Mucosa of gallbladder (tissue), 1 donor: ENCODE results near the gene RNU6-9. TPM values are rescaled to one million over a fixed set of nuclear protein-coding genes. Genes with fewer than 3 reads are reported as not detected.
A peak's percentile ranks its signal among the peaks of the same experiment; 100 is the strongest.

ENCODE experiments used
- DNase-seq: peaks from one replicate; pipeline ENCODE4 v3.0.0-alpha.2; 2020; ENCODE audit warnings: low spot score
- total RNA-seq: library from RNA; stranded (reverse); gene quantifications from one replicate; pipeline ENCODE4 v1.2.1, GENCODE V29; 2021
- donor health status: DM: no; HTN: no; CAD: no.

Gene RNU6-9
- total RNA-seq, 1 donor from 2014 or later, result not detected

DNA sequence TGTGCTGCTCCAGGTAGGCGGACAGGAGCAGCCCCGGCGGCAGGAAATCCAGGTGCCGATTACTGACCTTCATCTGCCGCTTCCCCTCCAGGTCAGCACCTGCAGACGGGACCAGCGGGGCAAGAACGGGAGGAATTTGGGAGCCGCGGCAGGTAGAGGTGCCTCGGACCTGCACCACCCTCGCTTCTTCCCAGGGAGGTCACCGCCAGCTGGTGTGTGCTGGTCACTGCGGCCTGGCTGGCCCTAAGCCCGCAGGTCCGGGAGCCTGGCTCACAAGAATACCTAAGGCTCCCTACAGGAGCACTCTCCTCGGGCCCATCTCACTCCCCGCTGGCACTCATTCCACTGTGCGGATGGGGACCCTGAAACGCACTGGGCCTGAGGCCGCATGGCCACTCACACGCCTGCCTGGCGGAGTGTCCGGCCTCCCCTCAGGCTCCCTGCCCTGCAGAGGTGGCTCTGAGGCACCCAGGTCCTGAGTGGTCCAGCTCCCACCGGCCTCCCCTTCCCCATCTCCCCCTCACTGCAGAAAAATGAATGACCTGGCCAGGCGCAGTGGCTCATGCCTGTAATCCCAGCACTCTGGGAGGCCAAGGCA is 4.3 kb downstream of the RNU6-9 start:
- DNase-seq, result no peak

DNA sequence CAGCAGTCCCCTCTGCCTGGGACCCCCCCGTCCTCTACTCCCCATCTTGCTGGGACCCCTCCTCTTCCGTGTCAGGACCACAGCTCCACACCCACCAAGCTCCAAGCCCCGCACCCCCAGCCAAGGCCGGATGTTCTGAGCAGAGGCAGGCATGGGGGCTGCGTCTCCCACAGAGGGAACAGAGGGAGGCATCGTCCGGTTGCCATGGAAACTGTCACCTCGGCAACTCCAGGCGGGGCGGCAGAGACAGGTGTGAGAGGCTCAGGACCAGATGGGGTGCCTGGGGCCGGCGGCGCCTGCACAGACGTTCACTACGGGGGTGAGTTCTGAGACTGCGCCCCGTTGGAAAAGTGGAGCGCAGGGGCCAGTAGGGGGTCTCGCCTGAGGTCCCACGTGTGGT is 5.4 kb downstream of the RNU6-9 start:
- DNase-seq, result no peak

DNA sequence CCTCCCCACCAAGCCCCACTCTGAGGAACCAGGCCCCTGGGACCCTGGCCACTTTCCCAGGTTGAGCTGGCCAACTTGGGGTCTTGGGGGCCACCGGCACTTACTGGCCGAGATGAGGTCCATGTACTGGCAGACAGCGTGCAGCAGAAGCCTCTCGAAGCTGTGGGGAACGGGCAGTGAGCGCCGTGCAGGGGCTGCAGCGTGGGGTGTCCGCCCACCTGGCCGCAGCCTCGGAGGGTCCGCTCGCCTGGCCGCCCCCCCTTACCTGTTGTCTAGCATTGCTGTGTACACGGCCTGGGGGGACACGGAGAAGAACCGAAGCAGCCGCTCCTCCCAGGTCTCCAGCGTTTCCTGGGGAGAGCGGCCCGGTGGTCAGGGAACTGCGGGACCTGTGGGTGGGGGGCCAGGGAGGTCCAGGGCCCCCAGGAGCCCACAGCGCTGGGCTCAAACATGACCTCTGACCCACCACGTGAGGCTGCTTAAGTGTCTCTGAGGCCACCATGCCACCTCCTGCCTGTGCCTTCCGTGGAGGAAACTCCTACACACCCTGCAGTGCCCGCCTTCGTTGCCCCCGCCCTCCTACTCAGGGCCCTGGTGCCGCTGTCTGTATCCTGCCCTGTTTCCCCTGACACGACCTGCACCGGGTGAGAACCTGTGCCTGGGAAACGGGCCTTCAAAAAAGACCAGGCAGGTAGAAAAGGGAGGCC is 6.2 kb downstream of the RNU6-9 start:
- no peak for DNase-seq

DNA sequence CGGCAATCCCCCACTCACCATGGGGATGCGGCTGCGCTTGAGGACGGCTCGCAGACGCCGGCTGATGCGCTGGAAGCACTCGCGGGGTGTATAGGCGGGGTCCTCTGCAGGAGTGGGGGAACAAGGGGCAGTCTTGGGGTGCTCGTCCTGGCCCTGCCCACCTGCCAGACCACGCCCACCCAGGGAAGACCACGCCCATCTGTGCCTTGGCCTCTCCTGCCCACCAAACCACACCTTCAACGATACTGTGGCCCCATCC is 6.7 kb downstream of the RNU6-9 start:
- DNase-seq, result no peak

DNA sequence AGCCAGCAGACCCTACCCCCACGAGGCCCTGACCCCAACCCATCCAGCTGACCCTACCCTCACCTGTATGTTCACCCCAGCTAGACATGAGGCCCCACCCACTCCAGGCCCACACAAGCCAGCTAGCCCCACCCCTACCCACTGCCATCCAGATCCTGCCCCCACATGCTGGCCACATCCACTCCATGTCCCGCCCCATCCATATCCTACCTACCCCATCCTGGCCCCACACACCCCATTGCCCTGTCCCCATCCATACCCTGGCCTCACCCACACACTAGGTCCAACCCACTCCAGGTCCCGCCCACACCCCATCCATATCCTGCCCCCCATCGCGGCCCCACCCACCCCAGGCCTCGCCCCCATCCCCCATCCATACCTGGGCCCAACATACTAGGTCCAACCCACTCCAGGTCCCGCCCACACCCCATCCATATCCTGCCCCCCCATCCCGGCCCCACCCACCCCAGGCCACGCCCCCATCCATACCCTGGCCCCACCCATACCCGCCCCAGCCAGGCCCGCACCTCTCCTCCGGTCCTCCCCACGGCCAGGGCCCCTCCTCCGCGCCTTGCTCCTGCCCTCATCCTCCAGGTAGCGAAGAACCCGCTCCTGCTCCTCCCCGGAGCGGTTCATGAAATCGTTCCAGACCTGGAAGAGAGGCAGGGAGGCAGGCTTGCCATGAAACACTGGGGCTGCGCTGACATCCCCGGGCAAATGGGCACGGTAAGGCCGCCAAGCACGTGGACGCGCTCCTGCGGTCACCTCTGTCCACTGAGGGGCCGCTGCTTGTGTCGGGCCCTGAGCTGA is 7.2 kb downstream of the RNU6-9 start:
- DNase-seq, result no peak

DNA sequence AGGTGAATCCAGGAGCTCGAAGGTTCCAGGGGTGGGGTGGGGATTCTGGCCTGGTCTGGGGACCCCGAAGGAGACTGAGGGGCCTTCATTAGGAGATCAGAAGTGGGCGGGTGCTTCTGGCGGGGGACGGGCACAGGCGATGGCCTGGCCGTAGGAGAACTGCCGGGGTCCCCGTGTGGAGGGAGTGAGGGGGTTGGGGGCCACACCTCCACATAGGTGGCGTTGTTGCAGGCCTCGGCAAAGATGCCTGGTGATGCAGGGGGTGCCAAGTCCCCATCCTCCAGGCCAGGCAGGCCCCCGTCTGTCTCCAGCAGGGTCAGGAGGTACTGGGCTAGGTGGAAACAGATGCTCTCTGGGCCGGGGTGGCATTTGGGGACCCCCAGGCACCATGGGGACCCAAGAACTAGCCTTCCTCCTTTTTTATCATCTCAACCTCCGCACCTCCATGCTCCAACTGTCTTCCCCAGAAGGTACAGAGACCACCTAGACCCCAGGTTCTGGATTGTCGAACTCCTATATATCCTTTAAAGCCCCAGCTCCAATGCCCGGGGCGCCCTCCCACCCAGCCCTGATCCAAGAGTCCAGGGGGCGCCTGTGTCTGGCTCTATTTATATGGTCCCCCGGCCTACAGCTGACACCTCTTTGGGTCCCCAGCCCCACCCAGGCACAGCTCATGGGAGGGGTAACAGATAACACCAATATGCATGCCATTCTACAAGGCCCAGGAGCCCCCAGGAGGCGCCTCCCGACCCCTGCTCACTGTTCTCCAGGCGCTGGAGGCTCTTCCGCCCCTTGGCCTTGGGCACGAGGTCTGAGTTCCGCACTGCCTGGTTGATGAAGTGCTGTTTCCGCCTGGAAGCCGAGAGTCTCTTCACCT is 8.2 kb downstream of the RNU6-9 start:
- DNase-seq, result no peak

DNA sequence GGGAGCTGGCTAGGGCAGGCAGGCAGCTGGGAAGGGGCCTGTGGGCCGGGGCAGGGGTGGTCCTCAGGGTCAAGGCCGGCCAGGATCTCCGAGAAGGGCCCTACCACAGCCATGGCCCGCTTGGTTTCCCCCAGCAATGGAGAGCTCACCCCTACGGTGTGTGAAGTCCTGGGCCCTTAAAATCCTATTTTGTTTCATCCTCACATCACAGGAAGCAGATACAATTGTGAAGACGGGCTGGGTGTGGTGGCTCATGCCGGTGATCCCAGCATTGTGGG is 8.7 kb downstream of the RNU6-9 start:
- no peak for DNase-seq

DNA sequence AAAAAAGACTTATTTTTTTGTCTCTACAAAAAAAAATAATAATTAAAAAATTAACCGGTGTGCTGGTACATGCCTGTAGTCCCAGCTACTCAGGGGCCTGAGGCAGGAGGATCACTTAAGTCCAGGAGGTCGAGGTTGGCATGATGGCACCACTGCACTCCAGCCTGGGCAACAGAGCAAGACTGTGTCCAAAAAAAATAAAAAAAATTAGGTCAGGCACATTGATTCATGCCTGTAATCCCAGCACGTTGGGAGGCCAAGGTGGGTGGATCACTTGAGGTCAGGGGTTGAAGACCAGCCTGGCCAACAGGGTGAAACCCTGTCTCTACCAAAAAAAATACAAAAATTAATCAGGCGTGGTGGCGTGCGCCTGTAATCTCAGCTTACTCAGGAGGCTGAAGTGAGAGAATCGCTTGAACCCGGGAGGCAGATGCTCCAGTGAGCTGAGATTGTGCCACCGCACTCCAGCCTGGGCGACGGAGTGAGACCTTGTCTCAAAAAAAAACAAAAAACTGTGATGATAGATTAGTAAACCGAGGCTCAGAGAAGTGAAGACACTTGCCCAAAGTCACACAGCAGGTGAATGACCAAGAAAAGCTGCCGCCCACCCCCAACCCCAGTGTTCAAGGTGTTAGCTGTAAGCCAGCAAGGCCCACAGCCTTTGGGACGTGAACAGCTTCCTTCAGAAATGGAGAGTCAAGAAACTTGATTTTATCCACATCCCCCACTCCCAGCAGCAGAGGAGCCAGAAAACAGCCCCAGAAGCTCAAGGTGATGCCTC is 9.4 kb downstream of the RNU6-9 start:
- no peak for DNase-seq

DNA sequence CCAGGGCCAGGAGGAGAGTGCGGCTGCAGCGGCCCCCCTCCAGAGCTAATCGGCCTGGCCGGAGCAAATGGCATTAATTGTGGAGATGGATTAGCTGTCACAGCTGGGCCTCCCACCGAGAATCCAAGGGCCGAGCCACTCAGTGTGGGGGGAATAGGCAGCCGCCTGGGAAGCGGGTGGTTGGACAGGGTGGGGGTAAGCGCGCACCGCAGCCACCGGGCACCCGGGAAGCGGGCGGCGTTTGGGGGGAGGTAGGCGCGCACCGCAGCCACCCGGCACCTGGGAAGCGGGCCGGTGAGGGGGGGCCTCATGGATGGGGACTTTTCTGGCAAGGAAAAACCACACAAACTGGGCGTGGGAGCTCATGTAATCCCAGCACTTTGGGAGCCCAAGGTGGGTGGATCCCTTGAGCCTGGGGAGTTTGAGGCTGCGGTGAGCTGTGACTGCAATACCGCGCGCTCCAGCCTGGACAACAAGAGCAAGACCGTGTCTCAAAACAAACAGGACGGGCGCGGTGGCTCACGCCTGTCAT is 10.0 kb downstream of the RNU6-9 start:
- DNase-seq, result no peak

DNA sequence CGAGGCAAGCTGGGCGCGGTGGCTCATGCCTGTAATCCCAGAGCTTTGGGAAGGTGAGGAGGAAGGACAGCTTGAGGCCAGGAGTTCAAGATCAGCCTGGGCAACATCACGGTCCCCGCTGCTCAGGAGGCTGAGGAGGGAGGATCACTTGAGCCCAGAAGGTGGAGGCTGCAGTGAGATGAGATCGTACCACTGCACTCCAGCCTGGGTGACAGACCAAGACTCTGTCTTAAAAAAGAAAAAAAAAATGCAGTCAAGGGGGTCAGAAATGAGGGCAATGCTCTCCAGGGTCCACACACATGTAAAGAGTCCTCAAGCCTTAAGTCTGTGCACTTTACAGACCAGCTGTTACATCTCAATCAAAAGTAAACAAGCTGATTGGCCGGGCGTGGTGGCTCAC is 11.3 kb downstream of the RNU6-9 start:
- DNase-seq, result no peak

DNA sequence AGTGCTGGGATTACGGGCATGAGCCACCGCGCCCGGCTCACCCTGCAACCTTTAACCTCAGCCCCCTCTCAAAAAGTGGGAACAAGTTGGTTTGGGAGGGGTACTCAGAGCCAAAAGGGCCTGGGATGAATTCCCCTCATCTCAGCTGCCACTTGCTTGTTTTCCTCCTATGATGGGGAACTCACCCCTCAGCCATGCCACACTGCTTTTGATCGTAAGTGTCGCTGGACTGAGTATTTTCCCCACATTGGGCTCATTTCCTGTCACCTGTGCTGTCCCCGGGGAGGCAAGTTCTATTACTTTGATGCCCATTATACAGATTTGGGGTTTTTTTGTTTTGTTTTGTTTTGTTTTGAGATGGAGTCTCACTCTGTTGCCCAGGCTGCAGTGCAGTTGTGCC is 13.2 kb downstream of the RNU6-9 start:
- DNase-seq, result no peak

DNA sequence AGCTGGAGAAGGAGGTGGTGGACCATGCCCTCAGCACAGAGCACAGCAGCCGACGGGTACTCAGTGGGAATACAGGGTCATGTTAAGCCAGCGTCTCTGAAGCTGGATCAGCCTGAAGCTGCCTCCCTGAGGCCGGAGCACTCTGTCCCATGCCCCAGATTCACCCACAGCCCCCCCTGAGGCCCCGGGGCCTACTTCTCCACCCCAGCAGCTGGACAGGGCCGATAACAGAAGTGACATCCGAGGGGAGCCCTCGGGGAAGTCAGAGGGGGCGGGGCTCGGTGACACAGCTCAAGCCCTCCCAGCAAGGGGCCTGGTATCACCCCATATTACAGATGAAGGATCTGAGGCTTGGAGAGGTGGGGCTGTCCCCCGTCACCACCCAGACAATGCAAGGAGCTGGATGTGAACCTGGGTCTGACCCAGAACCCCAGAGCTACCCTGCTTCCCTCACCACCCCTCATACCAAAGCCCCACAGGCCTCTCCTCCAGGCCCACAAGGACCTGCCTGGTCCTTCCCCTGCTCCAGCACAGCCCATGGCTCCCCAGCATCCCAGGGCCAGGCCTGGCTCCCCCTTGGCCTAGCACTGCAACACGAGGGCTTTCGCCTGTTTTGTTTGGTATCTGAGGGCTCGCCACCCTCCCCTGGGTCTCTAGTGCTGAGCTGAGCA is 14.0 kb downstream of the RNU6-9 start:
- no peak for DNase-seq

DNA sequence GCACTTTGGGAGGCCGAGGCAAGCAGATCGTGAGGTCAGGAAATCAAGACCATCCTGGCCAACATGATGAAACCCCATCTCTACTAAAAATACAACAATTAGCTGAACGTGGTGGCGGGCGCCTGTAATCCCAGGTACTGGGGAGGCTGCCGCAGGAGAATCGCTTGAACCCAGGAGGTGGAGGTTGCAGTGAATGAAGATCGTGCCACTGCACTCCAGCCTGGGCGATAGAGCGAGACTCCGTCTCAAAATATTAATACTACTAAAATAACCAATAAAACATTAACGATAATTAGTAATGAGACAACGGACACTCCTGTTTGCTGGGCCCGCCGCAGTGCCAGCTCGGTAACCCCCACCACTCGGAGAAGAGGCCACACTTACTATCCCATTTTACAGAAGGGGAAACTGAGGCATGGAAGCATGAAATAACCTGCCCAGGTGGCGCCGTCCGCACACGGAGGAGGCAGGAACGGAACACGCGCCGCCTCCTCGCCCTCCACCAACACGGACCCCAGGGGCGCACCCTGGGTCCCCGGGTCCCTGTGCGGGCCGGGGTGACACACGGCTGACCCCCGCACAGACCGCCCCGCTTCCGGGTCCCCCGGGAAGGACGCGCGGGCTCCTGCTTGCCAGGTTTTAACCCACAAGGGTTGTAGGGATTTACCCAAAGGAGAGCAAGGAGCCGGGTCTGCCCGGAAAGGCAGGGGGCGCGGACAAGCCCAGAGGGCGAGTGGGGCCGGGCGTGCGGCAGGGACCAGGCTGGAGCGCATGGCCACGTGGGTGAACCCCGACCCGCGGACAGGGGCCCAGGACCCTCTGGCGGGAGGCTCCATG is 18.1 kb downstream of the RNU6-9 start:
- no peak for DNase-seq

DNA sequence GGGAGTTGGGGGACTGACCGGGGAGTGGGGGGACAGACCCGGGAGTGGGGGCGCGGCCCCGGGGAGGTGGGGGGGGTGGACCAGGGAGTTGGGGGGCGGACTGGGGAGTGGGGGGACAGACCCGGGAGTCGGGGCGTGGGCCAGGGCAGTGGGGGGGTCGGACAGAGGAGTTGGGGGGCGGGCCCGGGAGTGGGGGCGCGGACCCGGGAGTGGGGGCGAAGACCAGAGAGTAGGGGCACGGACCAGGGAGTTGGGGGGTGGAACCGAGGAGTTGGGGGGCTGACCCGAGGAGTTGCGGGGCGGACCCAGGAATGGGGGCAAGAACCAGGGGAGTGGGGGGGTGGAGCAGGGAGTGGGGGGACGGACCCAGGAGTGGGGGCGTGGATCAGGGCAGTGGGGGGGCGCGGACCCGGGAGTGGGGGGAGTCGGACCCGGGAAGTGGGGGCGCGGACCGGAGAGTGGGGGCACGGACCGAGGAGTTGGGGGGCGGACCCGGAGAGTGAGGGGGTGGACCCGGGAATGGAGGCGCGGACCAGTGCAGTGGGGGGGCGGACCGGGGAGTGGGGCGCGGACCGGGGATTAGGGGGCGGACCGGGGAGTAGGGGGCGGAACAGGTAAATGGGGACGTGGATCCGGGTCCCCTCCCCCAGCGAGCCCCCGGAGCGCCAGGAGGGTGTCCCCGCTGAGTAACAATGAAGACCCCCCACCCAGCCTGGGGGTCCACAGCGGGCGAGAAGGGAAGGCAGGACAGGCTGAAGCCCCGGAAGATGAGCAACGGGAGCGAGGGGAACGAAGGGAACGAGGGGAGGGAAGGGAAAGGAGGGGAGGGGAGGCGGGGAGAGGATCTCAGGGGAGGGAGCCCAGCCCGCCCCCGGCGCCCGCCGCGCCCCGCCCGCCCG is 19.1 kb downstream of the RNU6-9 start:
- no peak for DNase-seq

DNA sequence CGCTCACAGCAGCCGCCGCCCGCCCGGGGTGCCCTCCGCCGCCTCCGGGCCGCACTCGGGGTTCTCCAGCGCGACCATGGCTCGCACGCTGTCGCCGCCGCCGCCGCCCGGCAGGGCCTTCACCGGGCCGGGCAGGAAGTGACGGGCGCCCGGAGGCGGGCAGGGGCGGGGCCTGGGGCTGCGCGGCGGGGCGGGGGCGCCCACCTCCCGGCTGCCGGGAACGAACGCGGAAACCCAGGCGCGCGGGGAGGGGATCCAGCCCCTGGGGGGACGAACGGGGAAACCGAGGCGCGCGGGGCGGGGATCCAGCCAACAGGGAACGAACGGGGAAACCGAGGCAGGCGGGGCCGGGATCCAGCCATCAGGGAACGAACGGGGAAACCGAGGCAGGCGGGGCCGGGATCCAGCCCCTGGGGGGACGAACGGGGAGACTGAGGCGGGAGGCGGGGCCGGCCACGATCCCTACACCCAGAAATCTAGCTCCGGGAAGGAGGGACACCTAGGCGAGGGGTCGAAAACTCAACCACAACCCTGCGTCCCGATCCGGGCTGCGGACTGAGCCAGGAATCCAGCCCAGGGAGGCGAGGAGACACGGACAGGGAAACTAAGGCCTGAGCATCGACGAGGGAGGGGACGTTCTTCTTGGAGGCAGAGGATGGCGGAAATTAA is 19.9 kb downstream of the RNU6-9 start, which contains the start of gene R3HDM4:
Gene R3HDM4, minus strand, starts transcription at position 140 of the 669 bp plus-strand sequence. Its CDS starts 62 bp downstream, at position 78.
- peak; percentile 74 for DNase-seq

DNA sequence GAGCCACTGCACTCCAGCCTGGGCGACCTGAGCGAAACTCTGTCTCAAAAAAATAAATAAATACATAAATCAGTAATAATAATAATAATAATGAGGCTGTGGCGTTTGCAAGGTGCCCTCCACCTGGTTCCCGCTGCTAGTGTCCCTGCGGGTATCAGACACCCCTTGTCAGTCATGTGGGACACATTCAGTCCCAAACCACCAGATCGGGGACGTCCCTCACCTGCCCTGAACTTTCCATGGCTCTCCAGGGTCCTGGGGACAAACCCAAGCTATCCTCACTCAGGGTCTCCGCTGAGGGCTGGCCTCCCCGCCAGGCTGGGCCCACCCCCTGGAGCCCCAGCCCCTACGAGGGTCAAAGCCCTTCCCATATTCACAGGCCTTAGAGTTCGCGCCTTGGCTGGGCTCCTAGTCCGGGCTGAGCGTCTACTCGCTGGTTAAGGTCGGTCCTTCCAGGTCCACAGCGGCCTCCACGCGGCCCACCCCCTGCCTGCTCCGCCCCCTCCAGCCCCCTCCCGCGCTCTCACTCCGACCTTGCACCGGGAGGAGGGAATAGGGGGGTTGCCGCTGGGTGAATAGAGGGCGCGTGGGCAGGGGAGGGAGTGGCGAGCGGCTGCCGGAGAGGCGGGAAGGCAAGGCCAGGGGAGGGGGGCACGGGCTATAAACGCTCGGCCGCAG is 23.5 kb downstream of the RNU6-9 start:
- no peak for DNase-seq

DNA sequence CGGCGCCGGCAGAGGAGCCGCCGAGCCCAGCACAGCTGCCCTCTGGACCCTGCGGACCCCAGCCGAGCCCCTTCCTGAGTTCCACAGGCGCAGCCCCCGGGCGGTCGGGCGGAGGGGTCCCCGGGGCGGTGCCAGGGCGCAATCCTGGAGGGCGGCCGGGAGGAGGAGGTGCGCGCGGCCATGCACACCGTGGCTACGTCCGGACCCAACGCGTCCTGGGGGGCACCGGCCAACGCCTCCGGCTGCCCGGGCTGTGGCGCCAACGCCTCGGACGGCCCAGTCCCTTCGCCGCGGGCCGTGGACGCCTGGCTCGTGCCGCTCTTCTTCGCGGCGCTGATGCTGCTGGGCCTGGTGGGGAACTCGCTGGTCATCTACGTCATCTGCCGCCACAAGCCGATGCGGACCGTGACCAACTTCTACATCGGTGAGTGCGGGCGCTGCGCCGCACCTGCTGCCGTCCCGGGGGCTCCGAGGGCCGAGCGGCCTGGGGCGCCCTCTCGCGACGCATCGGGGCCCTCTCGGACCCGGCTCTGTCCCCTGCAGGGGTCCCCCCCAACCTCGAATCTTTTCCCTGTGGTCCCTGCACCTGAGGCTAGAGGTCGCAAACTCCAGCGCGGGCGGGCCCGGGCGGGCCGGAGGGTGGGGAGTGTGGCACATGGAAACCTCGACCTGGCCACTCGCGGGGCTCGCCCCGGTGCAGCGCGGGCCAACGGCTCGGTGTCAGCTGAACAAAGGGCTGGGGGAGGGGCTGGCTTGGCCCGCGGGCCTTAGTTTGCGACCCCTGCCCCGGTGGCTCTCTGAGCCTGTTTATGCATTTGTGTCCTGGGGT is 24.3 kb downstream of the RNU6-9 start, which contains the start of gene KISS1R:
Gene KISS1R, plus strand, starts transcription at position 11 of the 829 bp plus-strand sequence. Its CDS starts 170 bp downstream, at position 181.
- DNase-seq, result no peak
